Measurements from ENCODE around the gene GOLGA1.

The GOLGA1 gene

GRCh38 chr9:124886461-124886860 is 54.4 kb downstream of the GOLGA1 start:
- Histone ChIP-seq H3K4me1 (ENCODE audit: control insufficient read depth in 1 of 2, insufficient read depth in 2 of 2, low read length in 2 of 2) (no peaks in the 10 kb centered on the region), H3K27me3 (ENCODE audit: control insufficient read depth in 1 of 2, insufficient read depth in 2 of 2, low read length in 2 of 2) (no peaks in the 10 kb centered on the region), H3K4me3 (ENCODE audit: low read depth in 1 of 2, low read length in 2 of 2) (no peak overlapping the region), H3K36me3 (ENCODE audit: control insufficient read depth in 1 of 2, insufficient read depth in 2 of 2, low read length in 2 of 2) (peaks cover 64 to 84% of the 10 kb centered on the region in 2 donors), H3K9ac (ENCODE audit: low read depth in 1 of 2, low read length in 2 of 2) (no peak overlapping the region), H3K9me3 (ENCODE audit: control insufficient read depth in 1 of 2, low read length in 2 of 2) (no peaks in the 10 kb centered on the region), H3K27ac (ENCODE audit: low read depth, low read length) (no peak overlapping the region)

GRCh38 chr9:124885551-124885950 is 55.3 kb downstream of the GOLGA1 start:
- no peak overlapping the region for H3K27ac ChIP-seq (ENCODE audit: low read depth, low read length)

GRCh38 chr9:124884376-124884775 is 56.5 kb downstream of the GOLGA1 start:
- H3K4me3 ChIP-seq (ENCODE audit: low read depth in 1 of 2, low read length in 2 of 2) = no peak overlapping the region
- H3K4me1 ChIP-seq (ENCODE audit: control insufficient read depth in 1 of 2, insufficient read depth in 2 of 2, low read length in 2 of 2) = no peaks in the 10 kb centered on the region
- no peak overlapping the region for H3K27ac ChIP-seq (ENCODE audit: low read depth, low read length)
- H3K27me3 ChIP-seq (ENCODE audit: control insufficient read depth in 1 of 2, insufficient read depth in 2 of 2, low read length in 2 of 2) = no peaks in the 10 kb centered on the region
- H3K36me3 ChIP-seq (ENCODE audit: control insufficient read depth in 1 of 2, insufficient read depth in 2 of 2, low read length in 2 of 2) = peaks cover 58 to 84% of the 10 kb centered on the region in 2 donors
- H3K9ac ChIP-seq (ENCODE audit: low read depth in 1 of 2, low read length in 2 of 2) = no peak overlapping the region
- H3K9me3 ChIP-seq (ENCODE audit: control insufficient read depth in 1 of 2, low read length in 2 of 2) = no peaks in the 10 kb centered on the region

More at GRCh38 chr9:124885551-124885950, 55.3 kb downstream of the GOLGA1 start:
- Histone ChIP-seq H3K9ac (ENCODE audit: low read depth in 1 of 2, low read length in 2 of 2) (no peak overlapping the region), H3K4me1 (ENCODE audit: control insufficient read depth in 1 of 2, insufficient read depth in 2 of 2, low read length in 2 of 2) (no peaks in the 10 kb centered on the region), H3K9me3 (ENCODE audit: control insufficient read depth in 1 of 2, low read length in 2 of 2) (no peaks in the 10 kb centered on the region), H3K4me3 (ENCODE audit: low read depth in 1 of 2, low read length in 2 of 2) (no peak overlapping the region), H3K27me3 (ENCODE audit: control insufficient read depth in 1 of 2, insufficient read depth in 2 of 2, low read length in 2 of 2) (no peaks in the 10 kb centered on the region), H3K36me3 (ENCODE audit: control insufficient read depth in 1 of 2, insufficient read depth in 2 of 2, low read length in 2 of 2) (peaks cover 62 to 84% of the 10 kb centered on the region in 2 donors)

GRCh38 chr9:124882231-124882630 is 58.7 kb downstream of the GOLGA1 start:
- Histone ChIP-seq H3K27ac (ENCODE audit: low read depth, low read length) (no peak overlapping the region), H3K4me3 (ENCODE audit: low read depth in 1 of 2, low read length in 2 of 2) (no peak overlapping the region), H3K4me1 (ENCODE audit: control insufficient read depth in 1 of 2, insufficient read depth in 2 of 2, low read length in 2 of 2) (no peaks in the 10 kb centered on the region), H3K36me3 (ENCODE audit: control insufficient read depth in 1 of 2, insufficient read depth in 2 of 2, low read length in 2 of 2) (peaks cover 51 to 84% of the 10 kb centered on the region in 2 donors), H3K9ac (ENCODE audit: low read depth in 1 of 2, low read length in 2 of 2) (no peak overlapping the region), H3K9me3 (ENCODE audit: control insufficient read depth in 1 of 2, low read length in 2 of 2) (no peaks in the 10 kb centered on the region), H3K27me3 (ENCODE audit: control insufficient read depth in 1 of 2, insufficient read depth in 2 of 2, low read length in 2 of 2) (no peaks in the 10 kb centered on the region)

GRCh38 chr9:124881138-124881743 is 59.6 kb downstream of the GOLGA1 start:
- H3K27me3 ChIP-seq (ENCODE audit: control insufficient read depth in 1 of 2, insufficient read depth in 2 of 2, low read length in 2 of 2) = no peaks in the 10 kb centered on the region
- H3K9me3 ChIP-seq (ENCODE audit: control insufficient read depth in 1 of 2, low read length in 2 of 2) = no peaks in the 10 kb centered on the region
- H3K4me1 ChIP-seq (ENCODE audit: control insufficient read depth in 1 of 2, insufficient read depth in 2 of 2, low read length in 2 of 2) = no peaks in the 10 kb centered on the region
- H3K27ac ChIP-seq (ENCODE audit: low read depth, low read length) = no peak overlapping the region
- H3K4me3 ChIP-seq (ENCODE audit: low read depth in 1 of 2, low read length in 2 of 2) = no peak overlapping the region
- H3K36me3 ChIP-seq (ENCODE audit: control insufficient read depth in 1 of 2, insufficient read depth in 2 of 2, low read length in 2 of 2) = peaks cover 49 to 84% of the 10 kb centered on the region in 2 donors
- no peak overlapping the region for H3K9ac ChIP-seq (ENCODE audit: low read depth in 1 of 2, low read length in 2 of 2)

GRCh38 chr9:124880501-124880900 is 60.4 kb downstream of the GOLGA1 start:
- Histone ChIP-seq H3K36me3 (ENCODE audit: control insufficient read depth in 1 of 2, insufficient read depth in 2 of 2, low read length in 2 of 2) (peaks cover 46 to 83% of the 10 kb centered on the region in 2 donors), H3K9ac (ENCODE audit: low read depth in 1 of 2, low read length in 2 of 2) (no peak overlapping the region), H3K27ac (ENCODE audit: low read depth, low read length) (no peak overlapping the region), H3K4me1 (ENCODE audit: control insufficient read depth in 1 of 2, insufficient read depth in 2 of 2, low read length in 2 of 2) (no peaks in the 10 kb centered on the region), H3K27me3 (ENCODE audit: control insufficient read depth in 1 of 2, insufficient read depth in 2 of 2, low read length in 2 of 2) (no peaks in the 10 kb centered on the region), H3K4me3 (ENCODE audit: low read depth in 1 of 2, low read length in 2 of 2) (no peak overlapping the region), H3K9me3 (ENCODE audit: control insufficient read depth in 1 of 2, low read length in 2 of 2) (no peaks in the 10 kb centered on the region)

- no peaks in the 10 kb centered on the region for H3K4me1 ChIP-seq (ENCODE audit: control insufficient read depth in 1 of 2, insufficient read depth in 2 of 2, low read length in 2 of 2)
- peaks cover 48 to 86% of the 10 kb centered on the region in 2 donors for H3K36me3 ChIP-seq (ENCODE audit: control insufficient read depth in 1 of 2, insufficient read depth in 2 of 2, low read length in 2 of 2)
- H3K27me3 ChIP-seq (ENCODE audit: control insufficient read depth in 1 of 2, insufficient read depth in 2 of 2, low read length in 2 of 2) = no peaks in the 10 kb centered on the region
- no peaks in the 10 kb centered on the region for H3K9me3 ChIP-seq (ENCODE audit: control insufficient read depth in 1 of 2, low read length in 2 of 2)
- no peak overlapping the region for H3K9ac ChIP-seq (ENCODE audit: low read depth in 1 of 2, low read length in 2 of 2)
- H3K4me3 ChIP-seq (ENCODE audit: low read depth in 1 of 2, low read length in 2 of 2) = no peak overlapping the region
- H3K27ac ChIP-seq (ENCODE audit: low read depth, low read length) = no peak overlapping the region
These were observed 61.7 kb downstream of the GOLGA1 start for GRCh38 chr9:124879226-124879625.

GRCh38 chr9:124878518-124878917 is 62.4 kb downstream of the GOLGA1 start:
- H3K27ac ChIP-seq (ENCODE audit: low read depth, low read length) = no peak overlapping the region
- H3K36me3 ChIP-seq (ENCODE audit: control insufficient read depth in 1 of 2, insufficient read depth in 2 of 2, low read length in 2 of 2) = peaks cover 54 to 92% of the 10 kb centered on the region in 2 donors
- H3K9me3 ChIP-seq (ENCODE audit: control insufficient read depth in 1 of 2, low read length in 2 of 2) = no peaks in the 10 kb centered on the region
- no peaks in the 10 kb centered on the region for H3K27me3 ChIP-seq (ENCODE audit: control insufficient read depth in 1 of 2, insufficient read depth in 2 of 2, low read length in 2 of 2)
- H3K4me3 ChIP-seq (ENCODE audit: low read depth in 1 of 2, low read length in 2 of 2) = no peak overlapping the region
- H3K9ac ChIP-seq (ENCODE audit: low read depth in 1 of 2, low read length in 2 of 2) = no peak overlapping the region
- H3K4me1 ChIP-seq (ENCODE audit: control insufficient read depth in 1 of 2, insufficient read depth in 2 of 2, low read length in 2 of 2) = peaks cover 2 to 5% of the 10 kb centered on the region in 2 donors

- peaks cover 7 to 8% of the 10 kb centered on the region in 2 donors for H3K4me1 ChIP-seq (ENCODE audit: control insufficient read depth in 1 of 2, insufficient read depth in 2 of 2, low read length in 2 of 2)
- H3K9ac ChIP-seq (ENCODE audit: low read depth in 1 of 2, low read length in 2 of 2) = no peak overlapping the region
- H3K4me3 ChIP-seq (ENCODE audit: low read depth in 1 of 2, low read length in 2 of 2) = no peak overlapping the region
- no peak overlapping the region for H3K27ac ChIP-seq (ENCODE audit: low read depth, low read length)
- peaks cover 58 to 97% of the 10 kb centered on the region in 2 donors for H3K36me3 ChIP-seq (ENCODE audit: control insufficient read depth in 1 of 2, insufficient read depth in 2 of 2, low read length in 2 of 2)
- H3K27me3 ChIP-seq (ENCODE audit: control insufficient read depth in 1 of 2, insufficient read depth in 2 of 2, low read length in 2 of 2) = no peaks in the 10 kb centered on the region
- H3K9me3 ChIP-seq (ENCODE audit: control insufficient read depth in 1 of 2, low read length in 2 of 2) = no peaks in the 10 kb centered on the region
These were observed 62.9 kb downstream of the GOLGA1 start for GRCh38 chr9:124878021-124878420.

- H3K4me1 ChIP-seq (ENCODE audit: control insufficient read depth in 1 of 2, insufficient read depth in 2 of 2, low read length in 2 of 2) = peaks cover 9 to 14% of the 10 kb centered on the region in 2 donors
- no peaks in the 10 kb centered on the region for H3K27me3 ChIP-seq (ENCODE audit: control insufficient read depth in 1 of 2, insufficient read depth in 2 of 2, low read length in 2 of 2)
- no peaks in the 10 kb centered on the region for H3K9me3 ChIP-seq (ENCODE audit: control insufficient read depth in 1 of 2, low read length in 2 of 2)
- H3K27ac ChIP-seq (ENCODE audit: low read depth, low read length) = no peak overlapping the region
- H3K4me3 ChIP-seq (ENCODE audit: low read depth in 1 of 2, low read length in 2 of 2) = no peak overlapping the region
- no peak overlapping the region for H3K9ac ChIP-seq (ENCODE audit: low read depth in 1 of 2, low read length in 2 of 2)
- peaks cover 57 to 92% of the 10 kb centered on the region in 2 donors for H3K36me3 ChIP-seq (ENCODE audit: control insufficient read depth in 1 of 2, insufficient read depth in 2 of 2, low read length in 2 of 2)
These were observed 63.7 kb downstream of the GOLGA1 start for GRCh38 chr9:124877021-124877782.
